Loucy (cell line): Measurements from ENCODE around the gene PPP1R1C.

Source experiments
- EZH2phosphoT487 ChIP-seq: fragments of 200-600 bp; IDR thresholded peaks from 2 replicates; pipeline ENCODE4 v1.6.1; 2018; ENCODE audit warnings: antibody characterized with exemption, mild to moderate bottlenecking, moderate library complexity, borderline replicate concordance
- TF ChIP-seq, protein P1 (sequence below): fragments of 200-600 bp; sonication (generic); conservative IDR thresholded peaks from 2 replicates; pipeline ENCODE4 v1.5.1; 2014; ENCODE audit warnings: mild to moderate bottlenecking, antibody characterized with exemption, low read length

DNA sequence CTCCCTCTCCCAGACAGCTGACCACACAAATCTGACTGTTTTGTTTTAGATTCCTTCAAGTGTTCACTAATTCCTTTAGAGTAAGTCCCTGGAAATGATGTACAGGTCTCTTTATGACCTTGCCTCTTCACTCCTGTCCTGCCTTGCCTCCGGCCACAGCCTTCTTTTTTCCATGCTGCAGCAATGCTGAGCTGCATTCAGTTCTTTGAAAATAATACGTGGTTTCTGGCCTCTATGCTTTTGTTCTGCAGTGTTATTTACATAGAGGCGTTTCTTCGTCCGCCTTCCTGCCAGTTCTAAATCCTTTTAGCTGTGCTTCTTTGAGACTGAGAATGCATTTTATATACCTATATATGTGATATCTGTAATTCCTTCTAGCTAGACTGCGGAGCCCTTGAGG lies 87.2 kb downstream of the PPP1R1C start:
- TF ChIP-seq, protein P1, sequence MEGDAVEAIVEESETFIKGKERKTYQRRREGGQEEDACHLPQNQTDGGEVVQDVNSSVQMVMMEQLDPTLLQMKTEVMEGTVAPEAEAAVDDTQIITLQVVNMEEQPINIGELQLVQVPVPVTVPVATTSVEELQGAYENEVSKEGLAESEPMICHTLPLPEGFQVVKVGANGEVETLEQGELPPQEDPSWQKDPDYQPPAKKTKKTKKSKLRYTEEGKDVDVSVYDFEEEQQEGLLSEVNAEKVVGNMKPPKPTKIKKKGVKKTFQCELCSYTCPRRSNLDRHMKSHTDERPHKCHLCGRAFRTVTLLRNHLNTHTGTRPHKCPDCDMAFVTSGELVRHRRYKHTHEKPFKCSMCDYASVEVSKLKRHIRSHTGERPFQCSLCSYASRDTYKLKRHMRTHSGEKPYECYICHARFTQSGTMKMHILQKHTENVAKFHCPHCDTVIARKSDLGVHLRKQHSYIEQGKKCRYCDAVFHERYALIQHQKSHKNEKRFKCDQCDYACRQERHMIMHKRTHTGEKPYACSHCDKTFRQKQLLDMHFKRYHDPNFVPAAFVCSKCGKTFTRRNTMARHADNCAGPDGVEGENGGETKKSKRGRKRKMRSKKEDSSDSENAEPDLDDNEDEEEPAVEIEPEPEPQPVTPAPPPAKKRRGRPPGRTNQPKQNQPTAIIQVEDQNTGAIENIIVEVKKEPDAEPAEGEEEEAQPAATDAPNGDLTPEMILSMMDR, result no peak
- TF ChIP-seq EZH2phosphoT487, result no peak
